KMS-11 (cell line): ENCODE data around the gene SPON1.

Experiments
- H2AFZ ChIP-seq: fragments of 200-600 bp; sonication (generic); 2 replicates; pipeline ENCODE4 v1.6.1; 2016; ENCODE audit warnings: antibody characterized with exemption, mixed run types, low read depth
- H3K27ac ChIP-seq: fragments of 200-600 bp; sonication (generic); 2 replicates; pipeline ENCODE4 v1.6.1; 2016; ENCODE audit warnings: mild to moderate bottlenecking, mixed run types
- H3K27me3 ChIP-seq: fragments of 200-600 bp; sonication (generic); 2 replicates; pipeline ENCODE4 v1.6.1; 2017; ENCODE audit warnings: mild to moderate bottlenecking, low read depth, mixed run types, moderate library complexity; ENCODE audit not compliant: insufficient read depth
- H3K36me3 ChIP-seq: fragments of 200-600 bp; sonication (generic); 2 replicates; pipeline ENCODE4 v1.6.1; 2017; ENCODE audit warnings: mild to moderate bottlenecking, mixed run types; ENCODE audit not compliant: insufficient read depth
- H3K4me1 ChIP-seq: fragments of 200-600 bp; sonication (generic); 2 replicates; pipeline ENCODE4 v1.6.1; 2016; ENCODE audit warnings: mild to moderate bottlenecking, low read depth, mixed run types; ENCODE audit not compliant: poor library complexity, severe bottlenecking
- H3K4me2 ChIP-seq: fragments of 200-600 bp; sonication (generic); 2 replicates; pipeline ENCODE4 v1.7.0; 2016; ENCODE audit warnings: mild to moderate bottlenecking, mixed run types
- H3K4me3 ChIP-seq: fragments of 200-600 bp; sonication (generic); IDR thresholded peaks from 2 replicates; pipeline ENCODE4 v1.6.1; 2017; ENCODE audit warnings: low read depth, low read length, mixed read lengths; ENCODE audit not compliant: insufficient read depth
- H3K79me2 ChIP-seq: fragments of 200-600 bp; sonication (generic); 2 replicates; pipeline ENCODE4 v1.6.1; 2016; ENCODE audit warnings: low read depth, mixed run types; ENCODE audit not compliant: insufficient read depth
- H3K9ac ChIP-seq: fragments of 200-600 bp; sonication (generic); 2 replicates; pipeline ENCODE4 v1.6.1; 2016; ENCODE audit warnings: mild to moderate bottlenecking, mixed run types
- H4K20me1 ChIP-seq: fragments of 200-600 bp; sonication (generic); 2 replicates; pipeline ENCODE4 v1.6.1; 2016; ENCODE audit warnings: mild to moderate bottlenecking, mixed run types; ENCODE audit not compliant: insufficient read depth
- TF ChIP-seq, protein P1 (sequence below): fragments of 200-600 bp; sonication (generic); conservative IDR thresholded peaks from 2 replicates; pipeline ENCODE4 v1.6.1; 2017; ENCODE audit warnings: low read depth, mild to moderate bottlenecking, antibody characterized with exemption, low read length, moderate library complexity, mixed read lengths

SPON1 gene

DNA sequence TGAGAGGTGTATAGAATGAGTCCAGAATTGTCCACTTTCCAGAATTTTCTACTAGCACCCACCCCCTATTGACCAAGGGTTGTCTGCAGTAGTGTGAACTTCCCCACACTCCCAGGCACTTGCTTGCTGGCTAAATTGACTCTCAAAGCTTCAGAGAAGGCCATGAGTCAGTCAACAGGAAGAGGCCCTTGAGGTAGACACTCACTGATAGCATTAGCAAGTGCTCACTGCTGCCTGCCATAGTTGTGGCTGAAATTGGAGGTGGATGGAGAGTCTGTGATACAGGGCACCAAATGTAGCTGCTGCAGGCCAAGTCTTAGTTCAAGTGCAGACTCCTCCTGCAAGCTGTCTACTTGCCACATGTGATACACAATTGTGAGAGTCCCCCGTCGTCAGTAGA lies 156.8 kb downstream of the SPON1 start:
- Histone ChIP-seq H3K4me3 (no peak overlapping the region), H3K27ac (no peak overlapping the region), H3K36me3 (no peaks in the 10 kb centered on the region), H3K79me2 (no peaks in the 10 kb centered on the region), H2AFZ (no peak overlapping the region), H3K27me3 (no peaks in the 10 kb centered on the region), H3K4me2 (no peak overlapping the region), H3K4me1 (no peaks in the 10 kb centered on the region), H3K9ac (no peak overlapping the region), H4K20me1 (no peaks in the 10 kb centered on the region)
- TF ChIP-seq, protein P1, sequence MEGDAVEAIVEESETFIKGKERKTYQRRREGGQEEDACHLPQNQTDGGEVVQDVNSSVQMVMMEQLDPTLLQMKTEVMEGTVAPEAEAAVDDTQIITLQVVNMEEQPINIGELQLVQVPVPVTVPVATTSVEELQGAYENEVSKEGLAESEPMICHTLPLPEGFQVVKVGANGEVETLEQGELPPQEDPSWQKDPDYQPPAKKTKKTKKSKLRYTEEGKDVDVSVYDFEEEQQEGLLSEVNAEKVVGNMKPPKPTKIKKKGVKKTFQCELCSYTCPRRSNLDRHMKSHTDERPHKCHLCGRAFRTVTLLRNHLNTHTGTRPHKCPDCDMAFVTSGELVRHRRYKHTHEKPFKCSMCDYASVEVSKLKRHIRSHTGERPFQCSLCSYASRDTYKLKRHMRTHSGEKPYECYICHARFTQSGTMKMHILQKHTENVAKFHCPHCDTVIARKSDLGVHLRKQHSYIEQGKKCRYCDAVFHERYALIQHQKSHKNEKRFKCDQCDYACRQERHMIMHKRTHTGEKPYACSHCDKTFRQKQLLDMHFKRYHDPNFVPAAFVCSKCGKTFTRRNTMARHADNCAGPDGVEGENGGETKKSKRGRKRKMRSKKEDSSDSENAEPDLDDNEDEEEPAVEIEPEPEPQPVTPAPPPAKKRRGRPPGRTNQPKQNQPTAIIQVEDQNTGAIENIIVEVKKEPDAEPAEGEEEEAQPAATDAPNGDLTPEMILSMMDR: no peak

DNA sequence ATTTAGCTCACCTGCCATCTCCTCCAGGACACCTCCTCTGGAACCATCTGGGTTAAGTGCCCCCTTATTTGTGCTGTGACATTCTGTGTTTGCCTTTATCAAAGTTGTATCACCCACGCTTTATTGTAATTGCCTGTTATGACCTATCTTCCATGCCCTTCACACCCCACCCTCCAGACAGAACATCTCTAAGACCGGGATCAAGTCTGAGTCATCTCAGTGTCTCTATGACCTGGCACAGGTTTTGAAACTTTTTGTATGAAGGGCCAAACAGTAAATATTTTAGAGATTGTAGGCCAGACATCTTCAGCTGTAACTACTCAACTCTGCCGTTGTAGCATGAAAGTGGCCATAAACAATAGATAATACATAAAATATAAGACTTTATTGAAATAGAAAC lies 161.8 kb downstream of the SPON1 start:
- no peaks in the 10 kb centered on the region for H3K36me3 ChIP-seq
- no peaks in the 10 kb centered on the region for H4K20me1 ChIP-seq
- no peak overlapping the region for H3K4me3 ChIP-seq
- no peaks in the 10 kb centered on the region for H3K27me3 ChIP-seq
- no peak overlapping the region for H3K4me2 ChIP-seq
- H3K79me2 ChIP-seq: no peaks in the 10 kb centered on the region
- no peak overlapping the region for H3K9ac ChIP-seq
- H2AFZ ChIP-seq: no peak overlapping the region
- TF ChIP-seq, protein P1: no peak
- no peak overlapping the region for H3K27ac ChIP-seq
- no peaks in the 10 kb centered on the region for H3K4me1 ChIP-seq

DNA sequence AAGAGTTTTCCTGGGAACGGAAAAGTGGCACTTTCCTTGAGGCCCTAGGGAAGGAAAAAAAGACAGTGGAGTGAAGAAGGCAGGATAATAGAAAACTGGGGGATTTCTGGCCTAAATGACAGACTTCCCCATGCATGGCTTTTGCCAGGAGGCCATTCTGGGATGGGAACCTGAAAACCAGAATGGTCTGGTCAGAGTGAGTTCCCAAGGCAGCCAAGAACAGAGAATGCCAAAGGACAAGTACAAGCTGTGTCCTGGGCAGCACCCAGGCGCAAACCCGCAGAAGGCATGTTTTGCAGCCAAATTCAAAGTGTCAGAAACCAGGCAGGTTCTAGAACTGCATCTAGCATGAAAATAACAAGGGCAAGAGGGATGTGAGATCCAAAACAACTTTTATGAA lies 162.4 kb downstream of the SPON1 start:
- Histone ChIP-seq H3K9ac (no peak overlapping the region), H4K20me1 (no peaks in the 10 kb centered on the region), H3K4me1 (no peaks in the 10 kb centered on the region), H2AFZ (no peak overlapping the region), H3K27ac (no peak overlapping the region), H3K36me3 (no peaks in the 10 kb centered on the region), H3K4me2 (no peak overlapping the region), H3K79me2 (no peaks in the 10 kb centered on the region), H3K4me3 (no peak overlapping the region), H3K27me3 (no peaks in the 10 kb centered on the region)
- TF ChIP-seq, protein P1: no peak

DNA sequence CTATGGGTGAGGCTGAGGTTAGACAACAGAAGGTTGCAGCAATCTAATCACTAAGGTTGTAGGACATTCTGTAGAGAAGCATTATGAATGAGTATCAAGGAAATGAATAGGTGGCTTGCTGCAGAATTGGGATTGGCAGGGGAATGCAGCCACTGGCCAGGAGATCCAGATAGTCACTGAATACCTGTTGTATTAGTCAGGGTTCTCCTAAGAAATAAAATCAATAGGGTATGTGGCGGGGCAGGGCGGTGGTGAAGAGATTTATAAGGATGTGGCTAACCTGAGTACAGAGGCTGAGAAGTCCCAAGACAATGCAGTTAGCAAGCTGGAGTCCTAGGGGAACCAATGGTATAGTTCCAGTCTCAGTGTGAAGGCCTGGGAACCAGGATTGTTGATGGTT lies 163.0 kb downstream of the SPON1 start:
- H4K20me1 ChIP-seq: no peaks in the 10 kb centered on the region
- no peaks in the 10 kb centered on the region for H3K4me1 ChIP-seq
- TF ChIP-seq, protein P1: no peak
- H2AFZ ChIP-seq: no peak overlapping the region
- H3K27ac ChIP-seq: no peak overlapping the region
- H3K4me2 ChIP-seq: no peak overlapping the region
- no peaks in the 10 kb centered on the region for H3K79me2 ChIP-seq
- H3K9ac ChIP-seq: no peak overlapping the region
- no peaks in the 10 kb centered on the region for H3K27me3 ChIP-seq
- H3K4me3 ChIP-seq: no peak overlapping the region
- no peaks in the 10 kb centered on the region for H3K36me3 ChIP-seq

DNA sequence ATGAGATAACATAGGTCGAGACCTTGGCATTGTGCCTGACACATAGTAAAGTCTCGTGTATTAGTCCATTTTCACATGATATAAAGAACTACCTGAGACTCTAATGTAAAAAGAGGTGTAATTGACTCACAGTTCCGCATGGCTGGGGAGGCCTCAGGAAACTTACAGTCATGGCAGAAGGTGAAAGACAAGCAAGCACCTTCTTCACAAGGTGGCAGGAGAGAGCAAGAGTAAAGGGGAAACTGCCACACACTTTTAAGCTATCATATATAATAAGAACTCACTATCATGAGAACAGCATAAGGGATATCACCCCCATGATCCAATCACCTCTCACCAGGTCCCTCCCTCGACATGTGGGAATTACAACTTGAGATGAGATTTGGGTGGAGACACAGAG lies 165.2 kb downstream of the SPON1 start:
- TF ChIP-seq, protein P1: no peak
- no peaks in the 10 kb centered on the region for H3K36me3 ChIP-seq
- H3K79me2 ChIP-seq: no peaks in the 10 kb centered on the region

More for the DNA sequence above, 165.2 kb downstream of the SPON1 start:
- Histone ChIP-seq H3K27ac (no peak overlapping the region), H3K4me3 (no peak overlapping the region), H4K20me1 (no peaks in the 10 kb centered on the region), H2AFZ (no peak overlapping the region), H3K9ac (no peak overlapping the region), H3K4me1 (no peaks in the 10 kb centered on the region), H3K27me3 (no peaks in the 10 kb centered on the region), H3K4me2 (no peak overlapping the region)
